Body of pancreas (tissue), 4 donors: ENCODE results near the gene SIX5.
A peak's percentile ranks its signal among the peaks of the same experiment; 100 is the strongest.

Experiments
- CTCF ChIP-seq, 7 experiments: fragments of 450-650 bp in 4 of 7; fragments of 200-600 bp in 3 of 7; sonication (generic) in 3 of 7; IDR thresholded peaks; one replicate each; pipeline ENCODE4 v1.5.1; 2016 to 2019; ENCODE audit warnings: antibody characterized with exemption in 7 of 7
- POLR2A ChIP-seq, 3 donors: fragments of 450-650 bp; IDR thresholded peaks; one replicate each; pipeline ENCODE4 v1.6.1; 2016; ENCODE audit warnings: antibody characterized with exemption in 3 of 3, mild to moderate bottlenecking in 2 of 3

- TF ChIP-seq CTCF (IDR thresholded peaks at IDR 0.05) = no peak
- TF ChIP-seq POLR2A (IDR thresholded peaks at IDR 0.05) = peak in 1 of 3 donors; percentile 25
Observed at GRCh38 chr19:45773384-45773783, 4.3 kb upstream of the SIX5 start.
